SIG-M5 (cell line): ENCODE results near the gene PPP1R27.
"Not testable (repeated sequence)": the region's sequence is repeated elsewhere in the genome, so short reads cannot be mapped to it uniquely, and the experiment has no call there.

ENCODE experiments used
- DNase-seq: peaks from one replicate; lab custom pipeline; 2025; lab: John Stamatoyannopoulos, UW

PPP1R27 gene

DNA sequence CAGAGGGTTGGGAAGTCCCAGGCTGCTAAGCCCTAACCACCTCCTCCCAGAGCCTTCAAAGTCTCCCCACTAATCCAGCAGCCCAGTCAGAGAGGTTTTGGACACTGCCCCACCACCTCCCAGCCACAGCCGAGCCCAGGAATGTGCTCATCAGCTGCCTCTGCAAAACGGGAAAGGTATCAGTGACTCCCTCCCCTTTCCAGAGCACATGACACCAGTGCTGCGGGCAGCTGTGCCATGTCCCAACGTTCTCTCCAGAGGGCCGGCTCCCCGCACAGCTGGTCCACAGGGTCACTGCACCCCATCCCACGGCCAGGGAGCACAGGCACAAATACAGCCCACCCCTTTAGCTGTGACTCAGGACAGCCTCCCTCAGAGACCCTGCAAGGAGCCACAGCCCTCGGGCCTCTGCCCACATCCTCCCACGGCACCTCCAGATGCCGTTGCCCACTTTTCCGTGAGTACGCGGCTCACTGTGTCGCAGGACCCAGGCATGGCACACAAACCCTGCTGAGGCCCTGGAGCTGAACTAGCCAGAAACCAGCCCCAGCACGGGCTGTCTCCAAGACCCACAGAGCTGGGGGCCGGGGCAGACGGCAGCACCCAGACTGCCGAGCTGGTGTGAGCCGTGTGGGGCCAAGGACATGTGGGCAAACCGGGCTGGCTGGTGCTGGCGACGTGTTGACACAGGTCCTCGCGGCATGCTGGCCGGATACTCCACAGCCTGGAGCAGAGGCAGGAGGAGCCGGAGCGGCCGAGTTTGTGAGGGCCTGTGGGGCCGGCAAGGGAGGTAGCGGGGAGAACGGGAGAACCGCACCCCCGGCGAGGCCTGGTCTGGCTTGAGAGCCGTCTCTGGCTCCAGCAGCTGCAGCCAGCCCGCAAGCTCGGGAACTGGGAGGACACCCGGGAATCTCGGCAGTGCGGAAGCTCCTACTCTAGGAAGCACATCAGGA lies 6.3 kb upstream of the PPP1R27 start:
- DNase-seq = no peak

GRCh38 chr17:81840059-81840458 lies 5.2 kb upstream of the PPP1R27 start:
- DNase-seq = not testable (repeated sequence)

- no peak for DNase-seq
These were observed 4.5 kb upstream of the PPP1R27 start for GRCh38 chr17:81839301-81839700.

- no peak for DNase-seq
These were observed 4.0 kb upstream of the PPP1R27 start for GRCh38 chr17:81838753-81839255.

DNA sequence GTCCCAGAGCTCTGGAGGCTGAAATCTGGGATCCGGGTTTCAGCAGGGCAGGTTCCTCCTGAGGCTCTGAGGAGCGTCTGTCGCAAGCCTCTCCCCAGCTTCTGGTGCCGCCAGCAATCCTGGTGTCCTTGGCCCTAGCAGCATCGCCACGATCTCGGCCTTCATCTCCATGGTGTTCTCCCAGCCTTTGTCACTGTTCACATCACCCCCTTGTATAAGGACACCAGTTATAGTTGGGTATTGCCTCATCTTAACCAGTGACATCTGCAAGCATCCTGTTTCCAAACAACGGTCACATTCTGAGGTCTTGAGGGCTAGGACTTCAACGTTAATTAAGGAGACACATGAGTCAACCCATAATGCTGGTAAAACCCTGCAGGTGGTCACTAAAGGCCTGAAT lies 2.8 kb upstream of the PPP1R27 start:
- peak; percentile 98 for DNase-seq

- no peak for DNase-seq
These were observed 674 bp downstream of the PPP1R27 start for GRCh38 chr17:81833921-81834830.

- DNase-seq = peak; percentile 47
These were observed 1.5 kb downstream of the PPP1R27 start, which contains the start of gene MCRIP1 for GRCh38 chr17:81833160-81833920. Gene MCRIP1 (minus strand): TSS chr17:81833291. CDS start chr17:81824506, 8,785 bp downstream.

DNA sequence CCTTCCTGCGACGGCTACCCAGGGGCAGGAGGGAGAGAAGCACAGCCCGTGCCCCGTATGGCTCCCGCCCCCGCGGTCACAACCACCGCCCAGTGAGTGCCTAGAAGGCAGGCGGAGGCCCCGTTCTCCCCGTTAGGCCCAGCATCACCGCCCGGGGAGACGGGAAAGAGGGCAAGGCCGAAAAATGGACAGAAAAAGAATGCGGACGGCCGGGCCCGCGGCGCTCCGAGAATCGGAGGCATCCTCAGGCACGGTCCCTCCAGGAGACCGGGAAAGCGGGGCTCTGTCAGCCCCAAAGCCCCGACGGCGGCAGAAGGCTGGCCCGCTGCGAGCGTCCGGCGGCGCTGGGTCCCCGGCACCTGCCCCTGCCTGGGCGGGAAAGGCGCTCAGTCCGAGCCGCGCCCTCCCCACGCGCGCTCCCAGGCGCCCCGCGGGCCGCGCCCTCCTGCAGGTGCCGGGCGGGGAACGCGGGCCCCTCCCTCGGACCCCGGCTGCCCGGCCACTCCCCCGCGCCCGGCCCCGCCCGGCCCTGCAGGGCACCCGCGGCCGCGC lies 2.2 kb downstream of the PPP1R27 start:
- DNase-seq = no peak

DNA sequence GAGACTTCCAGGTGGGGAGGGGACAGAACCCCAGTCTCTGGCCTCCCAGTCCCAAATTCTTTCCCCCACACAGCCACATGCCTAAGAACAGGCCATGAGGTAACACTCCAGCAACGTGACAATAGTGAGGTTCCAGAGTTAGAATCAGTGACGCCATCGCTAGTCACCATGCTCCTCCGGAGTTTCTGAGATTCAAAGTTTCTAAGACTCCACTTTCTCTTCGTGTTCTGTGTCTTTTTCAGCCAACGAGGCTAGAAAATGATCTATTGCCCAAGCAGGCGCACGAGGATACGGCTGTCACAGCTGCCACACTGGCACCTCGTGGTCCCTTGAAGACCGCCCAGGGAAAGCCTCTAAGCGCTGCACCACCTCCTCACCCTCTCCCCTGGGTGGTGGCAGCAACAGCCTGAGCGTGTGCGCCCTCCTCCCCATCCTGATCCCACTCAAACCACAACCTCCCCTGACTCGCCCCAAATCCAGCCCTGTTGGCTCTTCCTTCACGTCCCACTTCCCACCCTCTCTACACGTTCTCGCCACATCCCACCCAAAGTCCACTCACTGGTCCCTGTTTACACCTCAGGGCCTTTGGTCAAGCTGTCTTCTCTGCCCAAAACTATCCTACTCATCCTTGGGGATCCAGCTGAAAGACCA lies 2.8 kb downstream of the PPP1R27 start:
- peak; percentile 42 for DNase-seq

- no peak for DNase-seq
These were observed 3.3 kb downstream of the PPP1R27 start for GRCh38 chr17:81831563-81831956.

DNA sequence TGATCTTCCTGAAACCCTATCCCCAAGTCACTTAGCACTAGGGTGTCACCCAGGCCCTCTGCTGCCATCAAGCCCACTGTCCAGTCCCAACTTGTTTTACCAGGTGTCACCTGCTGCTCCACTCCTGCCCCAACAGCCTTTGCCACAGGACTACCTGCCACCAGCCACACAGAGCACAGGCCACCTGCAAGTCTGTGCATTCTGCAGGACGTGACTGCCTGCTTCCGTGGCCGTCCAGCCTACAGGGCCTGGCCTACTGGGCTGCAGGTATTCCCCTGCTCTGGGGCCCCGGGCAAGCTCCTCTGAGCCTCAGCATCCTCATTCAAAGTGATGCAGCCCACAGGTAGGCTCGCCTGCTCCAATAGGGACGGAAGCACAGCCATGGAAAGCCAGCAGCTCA lies 5.0 kb downstream of the PPP1R27 start:
- DNase-seq = no peak

DNA sequence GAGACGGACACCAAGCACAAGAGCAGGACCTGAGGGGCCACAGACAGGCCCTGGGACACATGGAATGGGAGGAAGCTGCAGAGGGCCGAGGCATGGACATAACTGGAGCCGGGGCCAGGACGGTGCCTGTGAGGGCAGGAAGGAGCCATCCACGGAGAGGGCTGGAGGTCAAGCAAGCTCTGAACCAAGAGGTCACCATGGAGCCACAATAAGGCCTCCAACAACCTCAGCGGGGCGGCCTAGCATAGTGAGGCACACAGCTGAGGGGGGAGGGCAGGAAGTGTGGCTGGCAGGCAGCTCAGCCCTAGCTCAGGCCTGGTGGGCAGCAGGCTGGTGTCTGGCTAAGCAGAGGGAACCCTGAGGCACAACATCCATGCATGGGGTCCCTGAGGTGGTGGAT lies 6.2 kb downstream of the PPP1R27 start:
- no peak for DNase-seq

GRCh38 chr17:81825841-81826466 lies 8.9 kb downstream of the PPP1R27 start:
- DNase-seq = no peak

GRCh38 chr17:81824595-81824994 lies 10.3 kb downstream of the PPP1R27 start:
- no peak for DNase-seq

DNA sequence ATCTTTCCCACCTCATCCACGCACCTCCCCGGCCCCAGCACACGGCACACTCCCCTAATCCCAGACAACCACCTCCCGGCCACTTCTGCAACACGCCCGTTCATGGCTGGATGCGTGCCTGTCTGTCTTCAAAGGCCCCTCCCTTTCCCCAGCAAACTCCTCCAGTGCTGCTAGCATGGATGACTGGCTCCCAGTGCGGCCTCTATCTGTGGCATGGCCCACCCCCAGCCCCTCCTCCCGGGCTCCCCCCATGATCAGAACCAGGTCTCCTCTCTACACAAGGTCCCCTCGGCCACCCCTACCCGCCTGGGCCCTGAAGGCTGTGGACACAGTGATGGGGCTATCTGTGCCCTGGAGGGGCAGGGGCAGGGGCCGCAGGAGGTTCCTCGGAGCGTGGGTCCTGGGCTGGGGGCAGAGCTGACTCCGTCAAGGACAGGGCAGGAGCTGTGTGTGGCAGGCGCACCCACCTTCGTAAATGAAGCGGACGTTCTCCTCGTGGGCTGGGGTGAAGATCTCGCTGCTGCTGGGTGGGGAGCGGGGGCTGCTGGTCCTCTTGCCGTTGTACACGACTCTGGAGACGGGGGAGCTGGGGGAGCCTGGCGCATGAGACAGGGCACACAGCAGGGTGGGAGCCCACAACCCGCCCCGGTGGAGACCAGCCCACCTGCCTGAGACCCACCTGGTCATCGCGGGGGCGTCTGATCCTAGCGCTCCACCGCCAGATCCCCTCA lies 10.9 kb downstream of the PPP1R27 start:
- DNase-seq = no peak

GRCh38 chr17:81822996-81823819 lies 11.6 kb downstream of the PPP1R27 start:
- DNase-seq = no peak

DNA sequence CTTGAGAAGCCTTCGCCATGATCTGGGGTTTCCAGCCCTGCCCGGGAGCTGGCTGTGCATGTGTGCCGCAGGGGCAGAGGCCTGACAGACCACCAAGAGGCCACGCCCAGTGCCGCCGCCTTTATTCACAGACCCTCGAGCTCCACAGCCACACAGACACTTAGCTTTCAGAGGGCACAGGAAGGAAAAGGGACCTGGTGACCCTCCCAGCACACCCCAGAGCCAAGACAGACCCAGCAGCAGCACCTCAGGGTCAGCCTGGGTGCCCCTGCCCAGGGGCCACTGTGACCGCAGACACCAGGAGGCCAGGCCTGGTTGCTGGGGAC lies 12.6 kb downstream of the PPP1R27 start:
- no peak for DNase-seq

- no peak for DNase-seq
These were observed 13.1 kb downstream of the PPP1R27 start for GRCh38 chr17:81821603-81822311.
